Body of pancreas (tissue), 4 donors: Measurements from ENCODE around the gene RAP2B.
"Not testable (repeated sequence)": the region's sequence is repeated elsewhere in the genome, so short reads cannot be mapped to it uniquely, and the experiment has no call there.

Experiments
- POLR2A ChIP-seq, 3 donors: fragments of 450-650 bp; IDR thresholded peaks; one replicate each; pipeline ENCODE4 v1.6.1; 2016; ENCODE audit warnings: antibody characterized with exemption in 3 of 3, mild to moderate bottlenecking in 2 of 3
- TF ChIP-seq, protein P1 (sequence below), 7 experiments: fragments of 450-650 bp in 4 of 7; fragments of 200-600 bp in 3 of 7; sonication (generic) in 3 of 7; IDR thresholded peaks; one replicate each; pipeline ENCODE4 v1.5.1; 2016 to 2019; ENCODE audit warnings: antibody characterized with exemption in 7 of 7

- TF ChIP-seq, protein P1, sequence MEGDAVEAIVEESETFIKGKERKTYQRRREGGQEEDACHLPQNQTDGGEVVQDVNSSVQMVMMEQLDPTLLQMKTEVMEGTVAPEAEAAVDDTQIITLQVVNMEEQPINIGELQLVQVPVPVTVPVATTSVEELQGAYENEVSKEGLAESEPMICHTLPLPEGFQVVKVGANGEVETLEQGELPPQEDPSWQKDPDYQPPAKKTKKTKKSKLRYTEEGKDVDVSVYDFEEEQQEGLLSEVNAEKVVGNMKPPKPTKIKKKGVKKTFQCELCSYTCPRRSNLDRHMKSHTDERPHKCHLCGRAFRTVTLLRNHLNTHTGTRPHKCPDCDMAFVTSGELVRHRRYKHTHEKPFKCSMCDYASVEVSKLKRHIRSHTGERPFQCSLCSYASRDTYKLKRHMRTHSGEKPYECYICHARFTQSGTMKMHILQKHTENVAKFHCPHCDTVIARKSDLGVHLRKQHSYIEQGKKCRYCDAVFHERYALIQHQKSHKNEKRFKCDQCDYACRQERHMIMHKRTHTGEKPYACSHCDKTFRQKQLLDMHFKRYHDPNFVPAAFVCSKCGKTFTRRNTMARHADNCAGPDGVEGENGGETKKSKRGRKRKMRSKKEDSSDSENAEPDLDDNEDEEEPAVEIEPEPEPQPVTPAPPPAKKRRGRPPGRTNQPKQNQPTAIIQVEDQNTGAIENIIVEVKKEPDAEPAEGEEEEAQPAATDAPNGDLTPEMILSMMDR (IDR thresholded peaks at IDR 0.05), result not testable (repeated sequence)
- TF ChIP-seq POLR2A (IDR thresholded peaks at IDR 0.05), result not testable (repeated sequence)
These were observed 31.9 kb downstream of the RAP2B start for GRCh38 chr3:153193786-153194476.
